Upper lobe of right lung (tissue), 1 donor: ENCODE measurements around the gene TIGD6. TPM values are rescaled to one million over a fixed set of nuclear protein-coding genes. Genes with fewer than 3 reads are reported as not detected.

ENCODE experiments used
- ATAC-seq: fragments of 200-7000 bp; cut with Tn5 transposase; one replicate; pipeline ENCODE4 v1.9.1; 2020; ENCODE audit warnings: mild to moderate bottlenecking, moderate library complexity
- DNase-seq: peaks from one replicate; pipeline ENCODE4 v3.0.0-alpha.2; 2020
- H3K27ac ChIP-seq: fragments of 200-600 bp; one replicate; pipeline ENCODE4 v1.8.0; 2022
- H3K27me3 ChIP-seq: fragments of 200-600 bp; one replicate; pipeline ENCODE4 v1.8.0; 2022; ENCODE audit warnings: mild to moderate bottlenecking
- H3K36me3 ChIP-seq: fragments of 200-600 bp; one replicate; pipeline ENCODE4 v1.8.0; 2022
- H3K4me1 ChIP-seq: fragments of 200-600 bp; one replicate; pipeline ENCODE4 v1.8.0; 2022
- H3K4me3 ChIP-seq: fragments of 200-600 bp; one replicate; pipeline ENCODE4 v1.8.0; 2022; ENCODE audit warnings: mild to moderate bottlenecking
- H3K9me3 ChIP-seq: fragments of 200-600 bp; one replicate; pipeline ENCODE4 v1.8.0; 2022
- intact Hi-C: fragments of 100-400 bp; cut with DNase I; formaldehyde crosslinking; loops from one replicate; pipeline ENCODE4 v1.11.0; 2022
- long read RNA-seq: library from polyadenylated mRNA; unstranded; transcript quantifications from one replicate; pipeline ENCODE4 v2.0.0, GENCODE V29; 2021
- total RNA-seq: library from RNA; stranded (reverse); fragmentation: NEBNext Ultra II Directional; extraction: Animal tissue kit (Norgen Biotek cat#: 25700); gene quantifications from one replicate; pipeline ENCODE4 v1.2.1, GENCODE V29; 2021
- TF ChIP-seq, protein P1 (sequence below): fragments of 200-600 bp; IDR thresholded peaks from one replicate; pipeline ENCODE4 v1.8.0; 2022; ENCODE audit warnings: antibody characterized with exemption
- donor health status: DM: no; HTN: yes; CAD: no; lungs with severe emphysema.

Gene TIGD6
- total RNA-seq: 4.0 TPM
- long read RNA-seq, full-length matches to known transcripts: 7 of 8 reads
- long read RNA-seq, partial matches to known transcripts: 0 of 8 reads
- long read RNA-seq, other reads (novel, unspliced or antisense): 1 of 8 reads

DNA sequence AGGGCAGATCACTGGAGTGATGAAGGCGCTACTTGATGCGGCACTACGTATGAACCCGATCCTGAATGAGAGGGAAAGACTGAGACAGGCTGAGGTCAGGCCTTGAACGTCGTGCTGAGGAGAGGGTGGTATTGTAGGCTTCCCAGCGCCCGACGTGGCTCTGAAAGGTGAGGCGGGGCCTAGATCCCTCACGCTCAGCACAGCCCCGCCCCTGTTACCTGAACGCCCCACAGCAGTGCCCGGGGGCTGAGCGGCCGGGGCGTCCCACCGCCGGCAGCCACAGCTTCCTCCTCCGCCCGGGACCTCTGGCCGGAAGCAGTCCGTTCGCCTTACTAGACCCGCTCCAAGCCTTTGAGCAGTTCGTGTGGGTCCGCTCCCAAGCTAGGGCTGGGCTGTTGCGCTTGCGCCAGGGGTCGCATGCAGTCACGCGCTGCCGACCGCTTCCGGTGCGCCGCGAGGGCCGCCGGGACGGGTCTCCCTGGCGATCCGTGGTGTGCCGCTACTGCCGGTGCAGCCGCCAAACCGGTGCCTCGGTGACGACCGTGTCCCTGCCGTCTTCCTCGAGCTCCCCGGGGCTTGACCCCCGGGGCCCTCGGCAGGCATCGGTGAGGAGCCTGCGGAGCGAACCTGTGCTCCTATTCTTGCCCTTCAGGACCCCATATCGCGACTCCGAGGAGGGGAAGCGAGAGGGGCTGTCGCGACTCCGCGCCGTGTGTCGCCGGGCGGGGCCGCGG lies at the start of gene TIGD6, which contains the start of gene HMGXB3:
TIGD6 (minus strand) TSS at position 399 of the 734 bp plus-strand sequence. CDS start 4,306 bp downstream, outside the sequence.
HMGXB3 (plus strand) TSS at position 484 of the 734 bp plus-strand sequence. CDS start 4,114 bp downstream, outside the sequence.
- peak within 1 kb of the TSS; percentile 94 for H3K27ac ChIP-seq
- peaks cover 28% of the 10 kb centered on the region for H3K4me1 ChIP-seq
- H3K27me3 ChIP-seq: no peaks in the 10 kb centered on the region
- intact Hi-C loops: no loop called here
- H3K9me3 ChIP-seq: no peaks in the 10 kb centered on the region
- ATAC-seq (peak; percentile 95), DNase-seq (peak; percentile 97)
- TF ChIP-seq, protein P1, sequence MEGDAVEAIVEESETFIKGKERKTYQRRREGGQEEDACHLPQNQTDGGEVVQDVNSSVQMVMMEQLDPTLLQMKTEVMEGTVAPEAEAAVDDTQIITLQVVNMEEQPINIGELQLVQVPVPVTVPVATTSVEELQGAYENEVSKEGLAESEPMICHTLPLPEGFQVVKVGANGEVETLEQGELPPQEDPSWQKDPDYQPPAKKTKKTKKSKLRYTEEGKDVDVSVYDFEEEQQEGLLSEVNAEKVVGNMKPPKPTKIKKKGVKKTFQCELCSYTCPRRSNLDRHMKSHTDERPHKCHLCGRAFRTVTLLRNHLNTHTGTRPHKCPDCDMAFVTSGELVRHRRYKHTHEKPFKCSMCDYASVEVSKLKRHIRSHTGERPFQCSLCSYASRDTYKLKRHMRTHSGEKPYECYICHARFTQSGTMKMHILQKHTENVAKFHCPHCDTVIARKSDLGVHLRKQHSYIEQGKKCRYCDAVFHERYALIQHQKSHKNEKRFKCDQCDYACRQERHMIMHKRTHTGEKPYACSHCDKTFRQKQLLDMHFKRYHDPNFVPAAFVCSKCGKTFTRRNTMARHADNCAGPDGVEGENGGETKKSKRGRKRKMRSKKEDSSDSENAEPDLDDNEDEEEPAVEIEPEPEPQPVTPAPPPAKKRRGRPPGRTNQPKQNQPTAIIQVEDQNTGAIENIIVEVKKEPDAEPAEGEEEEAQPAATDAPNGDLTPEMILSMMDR: no peak
- H3K36me3 ChIP-seq: peaks cover 21% of the 10 kb centered on the region
- H3K4me3 ChIP-seq: peak within 1 kb of the TSS; percentile 84

DNA sequence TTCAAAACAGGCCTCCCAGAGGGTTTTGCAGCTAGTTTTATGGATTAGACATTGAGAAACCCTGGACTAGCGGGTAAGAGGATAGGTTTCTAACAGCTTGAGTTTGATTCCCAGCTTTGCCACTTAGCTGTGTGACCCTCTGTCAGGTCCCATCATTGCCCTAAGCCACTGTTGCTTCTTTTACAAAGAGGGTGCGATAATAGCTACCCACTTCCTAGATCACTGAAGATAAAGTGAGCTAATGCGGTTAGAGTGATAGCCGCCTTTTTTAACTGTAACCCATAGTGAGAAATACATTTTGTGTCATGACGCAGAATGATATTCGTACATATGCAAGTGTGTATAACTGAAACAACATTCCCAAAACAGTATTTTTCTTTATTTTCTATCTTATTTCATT lies 45.6 kb upstream of the TIGD6 start:
- H3K27ac ChIP-seq: no peak overlapping the region
- ATAC-seq (no peak), DNase-seq (no peak)
- TF ChIP-seq, protein P1: no peak
- intact Hi-C loops: no loop called here
- no peaks in the 10 kb centered on the region for H3K27me3 ChIP-seq
- peaks cover 15% of the 10 kb centered on the region for H3K4me1 ChIP-seq
- H3K36me3 ChIP-seq: peaks cover 90% of the 10 kb centered on the region
- no peaks in the 10 kb centered on the region for H3K9me3 ChIP-seq
- no peak overlapping the region for H3K4me3 ChIP-seq

DNA sequence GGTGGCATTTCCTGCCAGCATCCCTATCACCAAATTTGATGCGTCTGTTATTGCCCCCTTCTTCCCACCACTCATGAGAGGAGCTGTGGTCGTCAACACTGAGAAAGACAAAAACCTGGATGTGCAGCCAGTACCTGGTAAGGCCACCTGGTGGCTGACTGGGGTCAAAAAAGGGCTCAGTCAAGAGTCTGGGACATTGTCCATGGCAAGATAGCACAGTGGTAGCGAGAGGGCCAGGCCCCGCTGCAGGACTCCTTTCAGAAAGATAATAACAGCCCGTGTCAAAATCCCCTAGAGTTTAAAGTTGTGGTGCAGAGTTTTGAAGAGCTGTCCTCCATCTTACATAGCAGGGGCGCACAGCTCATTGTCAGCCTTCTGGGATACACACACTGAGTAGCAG lies 45.1 kb upstream of the TIGD6 start:
- Histone ChIP-seq H3K9me3 (no peaks in the 10 kb centered on the region), H3K27ac (no peak overlapping the region), H3K27me3 (no peaks in the 10 kb centered on the region), H3K36me3 (peaks cover 90% of the 10 kb centered on the region), H3K4me3 (no peak overlapping the region), H3K4me1 (peaks cover 15% of the 10 kb centered on the region)
- TF ChIP-seq, protein P1: no peak
- DNase-seq (no peak), ATAC-seq (no peak)
- intact Hi-C loops: no loop called here

DNA sequence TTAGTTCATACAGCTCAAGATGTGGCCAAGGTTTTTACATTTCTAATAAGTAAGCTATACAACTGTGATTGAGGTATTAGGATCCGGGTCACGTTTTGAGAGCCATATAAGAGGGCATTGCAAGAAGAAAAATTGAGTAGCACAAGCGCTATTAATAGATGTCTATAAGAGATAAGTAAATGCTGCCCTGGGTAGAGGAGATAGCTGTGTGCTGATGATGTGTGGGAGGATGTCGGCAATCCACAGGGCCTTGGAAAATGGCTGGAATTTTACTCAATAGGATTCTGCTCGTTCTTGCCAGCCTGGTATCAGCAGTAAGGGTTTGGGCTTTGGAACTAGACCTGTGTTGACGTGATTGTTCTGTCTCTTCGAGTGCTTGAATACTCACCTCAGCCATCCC lies 44.3 kb upstream of the TIGD6 start:
- TF ChIP-seq, protein P1: no peak
- DNase-seq (no peak), ATAC-seq (no peak)
- no peak overlapping the region for H3K4me3 ChIP-seq
- no peaks in the 10 kb centered on the region for H3K9me3 ChIP-seq
- peaks cover 90% of the 10 kb centered on the region for H3K36me3 ChIP-seq
- H3K27me3 ChIP-seq: no peaks in the 10 kb centered on the region
- intact Hi-C loops: no loop called here
- peaks cover 15% of the 10 kb centered on the region for H3K4me1 ChIP-seq
- H3K27ac ChIP-seq: no peak overlapping the region

DNA sequence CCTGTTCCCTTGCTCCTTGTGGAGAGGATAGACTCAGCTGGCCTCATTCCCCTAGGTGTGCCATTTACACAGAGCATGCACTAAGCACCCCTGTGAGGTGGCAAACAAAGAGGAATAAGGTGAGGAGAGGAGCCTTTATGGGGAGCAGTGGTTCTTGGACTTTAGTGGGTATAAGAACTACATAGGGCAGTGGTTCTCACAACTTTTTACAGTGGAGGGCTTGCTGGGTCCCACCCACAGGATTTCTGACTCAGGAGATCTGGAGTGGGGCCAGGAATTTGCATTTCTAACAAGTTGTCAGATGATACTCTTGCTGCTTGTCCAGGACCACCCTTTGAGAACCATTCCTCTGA lies 43.9 kb upstream of the TIGD6 start:
- peaks cover 90% of the 10 kb centered on the region for H3K36me3 ChIP-seq
- no peak for ATAC-seq
- no peak for DNase-seq
- TF ChIP-seq, protein P1: no peak
- H3K4me1 ChIP-seq: peaks cover 15% of the 10 kb centered on the region
- H3K9me3 ChIP-seq: no peaks in the 10 kb centered on the region
- no peak overlapping the region for H3K4me3 ChIP-seq
- no peak overlapping the region for H3K27ac ChIP-seq
- no peaks in the 10 kb centered on the region for H3K27me3 ChIP-seq
- intact Hi-C loops: no loop called here
